HepG2 (cell line): ENCODE data around the gene ELP5. TPM values are rescaled to one million over a fixed set of nuclear protein-coding genes. Genes with fewer than 3 reads are reported as not detected.

Source experiments
- ATF7-NPFF ChIP-seq: sonication (generic); formaldehyde crosslinking; IDR thresholded peaks from 2 replicates; pipeline ENCODE4 v1.8.1; 2023; ENCODE audit warnings: mild to moderate bottlenecking, low read depth, missing genetic modification reagents, moderate library complexity
- ELF3 ChIP-seq: IDR thresholded peaks from 2 replicates; pipeline ENCODE4 v1.6.1; 2016; ENCODE audit warnings: missing genetic modification reagents, missing compliant biosample characterization
- ISL2 ChIP-seq: sonication (generic); formaldehyde crosslinking; IDR thresholded peaks from 2 replicates; pipeline ENCODE4 v1.5.0; 2020; ENCODE audit warnings: missing genetic modification reagents
- KLF12 ChIP-seq: sonication (generic); formaldehyde crosslinking; IDR thresholded peaks from 2 replicates; pipeline ENCODE4 v1.4.0; 2020; ENCODE audit warnings: missing genetic modification reagents, borderline replicate concordance
- NCOA2 ChIP-seq: sonication (generic); formaldehyde crosslinking; IDR thresholded peaks from 2 replicates; pipeline ENCODE4 v1.8.0; 2022; ENCODE audit warnings: inconsistent platforms
- NRL ChIP-seq: sonication (generic); formaldehyde crosslinking; IDR thresholded peaks from 2 replicates; pipeline ENCODE4 v1.5.0; 2020; ENCODE audit warnings: missing genetic modification reagents, mild to moderate bottlenecking, moderate library complexity, borderline replicate concordance
- PHF5A ChIP-seq: IDR thresholded peaks from one replicate; pipeline ENCODE4 v1.6.1; 2018; ENCODE audit warnings: low read depth, missing genetic modification reagents; ENCODE audit not compliant: unreplicated experiment
- RAD21 ChIP-seq: fragments of 450-650 bp; formaldehyde crosslinking; IDR thresholded peaks from 2 replicates; pipeline ENCODE4 v1.5.0; 2020; ENCODE audit warnings: mild to moderate bottlenecking
- SIN3A ChIP-seq: IDR thresholded peaks from 2 replicates; pipeline ENCODE4 v1.6.1; 2011; ENCODE audit warnings: low read depth, mild to moderate bottlenecking, control low read depth, low read length, borderline replicate concordance
- TEAD3 ChIP-seq: optimal IDR thresholded peaks from 2 replicates; pipeline ENCODE3; 2016; ENCODE audit warnings: borderline replicate concordance
- YEATS4 ChIP-seq: sonication (generic); formaldehyde crosslinking; IDR thresholded peaks from 2 replicates; pipeline ENCODE4 v1.4.0; 2020; ENCODE audit warnings: missing genetic modification reagents, borderline replicate concordance
- ZNF468 ChIP-seq: sonication (generic); formaldehyde crosslinking; IDR thresholded peaks from 2 replicates; pipeline ENCODE4 v1.8.0; 2022; ENCODE audit warnings: mild to moderate bottlenecking, moderate library complexity, missing genetic modification reagents
- ZNF614 ChIP-seq: IDR thresholded peaks from 2 replicates; pipeline ENCODE4 v1.6.1; 2018; ENCODE audit warnings: missing biosample characterization, missing genetic modification reagents, inconsistent platforms, borderline replicate concordance
- ZNF747 ChIP-seq: sonication (generic); formaldehyde crosslinking; IDR thresholded peaks from 2 replicates; pipeline ENCODE4 v1.8.1; 2023; ENCODE audit warnings: missing genetic modification reagents, mild to moderate bottlenecking, borderline replicate concordance
- polyA plus RNA-seq, 8 experiments: library from polyadenylated mRNA; depleted of rRNA in 3 of 8; stranded (reverse) in 7 of 8; unstranded in 1 of 8; fragments of >200 nt; fragmentation: Illumina TruSeq in 4 of 8; extraction: Trizol in 4 of 8; gene quantifications; 2 replicates each; pipeline versions ENCODE4 v1.2.1 to v1.2.3, GENCODE V29; 2011 to 2016; ENCODE audit warnings: low read depth in 4 of 8, missing spikeins in 1 of 8, mixed read lengths in 1 of 8; ENCODE audit not compliant: insufficient read depth in 1 of 8
- total RNA-seq, 5 experiments: library from RNA; depleted of rRNA; stranded (reverse); fragments of >200 nt; fragmentation: Illumina TruSeq; extraction: Trizol; gene quantifications; 2 replicates each; pipeline ENCODE4 v1.2.3, GENCODE V29; 2016; ENCODE audit warnings: low read depth in 1 of 5
- TF ChIP-seq, protein P1 (sequence below): sonication (generic); formaldehyde crosslinking; IDR thresholded peaks from 2 replicates; pipeline ENCODE4 v1.4.0; 2020; ENCODE audit warnings: mild to moderate bottlenecking, missing genetic modification reagents
- TF ChIP-seq, protein P2 (sequence below): sonication (generic); IDR thresholded peaks from 2 replicates; pipeline ENCODE4 v1.6.1; 2016; ENCODE audit warnings: low read depth, borderline replicate concordance
- TF ChIP-seq, protein P3 (sequence below): sonication (generic); formaldehyde crosslinking; IDR thresholded peaks from 2 replicates; pipeline ENCODE4 v1.4.0; 2020; ENCODE audit warnings: low read depth, mild to moderate bottlenecking, missing genetic modification reagents
- TF ChIP-seq, protein P4 (sequence below): sonication (generic); formaldehyde crosslinking; IDR thresholded peaks from 2 replicates; pipeline ENCODE4 v1.8.1; 2022; ENCODE audit warnings: low read depth, mild to moderate bottlenecking, missing genetic modification reagents
- TF ChIP-seq, protein P5 (sequence below): IDR thresholded peaks from 2 replicates; pipeline ENCODE4 v1.6.1; 2012; ENCODE audit warnings: inconsistent platforms
- TF ChIP-seq, protein P6 (sequence below): sonication (generic); formaldehyde crosslinking; IDR thresholded peaks from 2 replicates; pipeline ENCODE4 v1.5.0; 2020; ENCODE audit warnings: mild to moderate bottlenecking, missing genetic modification reagents, moderate library complexity
- TF ChIP-seq, protein P7 (sequence below): sonication (generic); formaldehyde crosslinking; IDR thresholded peaks from 2 replicates; pipeline ENCODE4 v1.4.0; 2020; ENCODE audit warnings: missing genetic modification reagents

Gene ELP5
- total and polyA plus RNA-seq, 2 of the 13 experiments (the other 11 are each of a cell fraction or from before 2014, with no cell fraction given): 67.6 to 69.8 TPM

DNA sequence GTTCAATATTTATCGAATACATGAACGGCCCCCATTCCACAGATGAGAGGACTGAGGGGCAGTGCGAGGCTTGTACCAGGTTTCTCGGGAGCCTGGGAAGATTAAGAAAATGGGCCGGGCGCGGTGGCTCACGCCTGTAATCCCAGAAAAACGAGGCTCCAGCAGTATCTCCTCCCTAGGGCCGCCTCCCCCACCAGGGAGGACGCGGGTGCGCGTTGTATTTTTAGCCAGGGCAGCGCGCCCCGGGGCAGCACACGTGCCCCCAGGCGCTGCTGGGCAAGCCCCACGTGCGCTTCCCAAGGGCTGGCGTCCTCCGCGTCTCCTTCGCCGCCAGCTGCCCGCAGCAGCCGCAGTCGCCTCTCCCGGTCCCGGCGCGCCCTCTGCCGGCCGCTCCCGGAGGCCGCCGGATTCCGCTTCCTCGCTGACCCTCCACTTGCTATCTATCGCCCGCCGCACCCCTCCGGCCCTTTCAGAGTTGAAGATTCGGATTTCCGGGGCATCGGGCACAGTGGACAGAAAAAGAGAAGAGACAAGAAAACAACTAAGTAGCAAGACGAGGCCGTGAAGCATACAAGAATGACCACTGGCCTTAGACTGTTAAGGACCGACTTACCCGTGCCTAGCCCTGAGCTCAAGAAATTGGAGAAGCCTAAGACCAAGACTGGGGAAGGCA lies 44.3 kb downstream of the ELP5 start (continued):
- TF ChIP-seq, protein P1, sequence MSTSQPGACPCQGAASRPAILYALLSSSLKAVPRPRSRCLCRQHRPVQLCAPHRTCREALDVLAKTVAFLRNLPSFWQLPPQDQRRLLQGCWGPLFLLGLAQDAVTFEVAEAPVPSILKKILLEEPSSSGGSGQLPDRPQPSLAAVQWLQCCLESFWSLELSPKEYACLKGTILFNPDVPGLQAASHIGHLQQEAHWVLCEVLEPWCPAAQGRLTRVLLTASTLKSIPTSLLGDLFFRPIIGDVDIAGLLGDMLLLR (CRISPR knock-in tag): peak; percentile 77
- TF ChIP-seq, protein P2, sequence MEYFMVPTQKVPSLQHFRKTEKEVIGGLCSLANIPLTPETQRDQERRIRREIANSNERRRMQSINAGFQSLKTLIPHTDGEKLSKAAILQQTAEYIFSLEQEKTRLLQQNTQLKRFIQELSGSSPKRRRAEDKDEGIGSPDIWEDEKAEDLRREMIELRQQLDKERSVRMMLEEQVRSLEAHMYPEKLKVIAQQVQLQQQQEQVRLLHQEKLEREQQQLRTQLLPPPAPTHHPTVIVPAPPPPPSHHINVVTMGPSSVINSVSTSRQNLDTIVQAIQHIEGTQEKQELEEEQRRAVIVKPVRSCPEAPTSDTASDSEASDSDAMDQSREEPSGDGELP: peak; percentile 77; the same call in 1 of the 2 replicates
- TF ChIP-seq NRL (CRISPR knock-in tag): 0 out of 2 replicates have a peak, but pooled peaks have one; percentile 42
- TF ChIP-seq, protein P3, sequence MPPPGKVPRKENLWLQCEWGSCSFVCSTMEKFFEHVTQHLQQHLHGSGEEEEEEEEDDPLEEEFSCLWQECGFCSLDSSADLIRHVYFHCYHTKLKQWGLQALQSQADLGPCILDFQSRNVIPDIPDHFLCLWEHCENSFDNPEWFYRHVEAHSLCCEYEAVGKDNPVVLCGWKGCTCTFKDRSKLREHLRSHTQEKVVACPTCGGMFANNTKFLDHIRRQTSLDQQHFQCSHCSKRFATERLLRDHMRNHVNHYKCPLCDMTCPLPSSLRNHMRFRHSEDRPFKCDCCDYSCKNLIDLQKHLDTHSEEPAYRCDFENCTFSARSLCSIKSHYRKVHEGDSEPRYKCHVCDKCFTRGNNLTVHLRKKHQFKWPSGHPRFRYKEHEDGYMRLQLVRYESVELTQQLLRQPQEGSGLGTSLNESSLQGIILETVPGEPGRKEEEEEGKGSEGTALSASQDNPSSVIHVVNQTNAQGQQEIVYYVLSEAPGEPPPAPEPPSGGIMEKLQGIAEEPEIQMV: 0 out of 2 replicates have a peak, but pooled peaks have one; percentile 69
- peak; percentile 65; the same call in 1 of the 2 replicates for TF ChIP-seq ATF7-NPFF
- no peak for TF ChIP-seq ZNF747
- TF ChIP-seq ISL2: peak; percentile 41; the same call in 1 of the 2 replicates
- TF ChIP-seq SIN3A: peak; percentile 63; the same call in 1 of the 2 replicates
- TF ChIP-seq, protein P4, sequence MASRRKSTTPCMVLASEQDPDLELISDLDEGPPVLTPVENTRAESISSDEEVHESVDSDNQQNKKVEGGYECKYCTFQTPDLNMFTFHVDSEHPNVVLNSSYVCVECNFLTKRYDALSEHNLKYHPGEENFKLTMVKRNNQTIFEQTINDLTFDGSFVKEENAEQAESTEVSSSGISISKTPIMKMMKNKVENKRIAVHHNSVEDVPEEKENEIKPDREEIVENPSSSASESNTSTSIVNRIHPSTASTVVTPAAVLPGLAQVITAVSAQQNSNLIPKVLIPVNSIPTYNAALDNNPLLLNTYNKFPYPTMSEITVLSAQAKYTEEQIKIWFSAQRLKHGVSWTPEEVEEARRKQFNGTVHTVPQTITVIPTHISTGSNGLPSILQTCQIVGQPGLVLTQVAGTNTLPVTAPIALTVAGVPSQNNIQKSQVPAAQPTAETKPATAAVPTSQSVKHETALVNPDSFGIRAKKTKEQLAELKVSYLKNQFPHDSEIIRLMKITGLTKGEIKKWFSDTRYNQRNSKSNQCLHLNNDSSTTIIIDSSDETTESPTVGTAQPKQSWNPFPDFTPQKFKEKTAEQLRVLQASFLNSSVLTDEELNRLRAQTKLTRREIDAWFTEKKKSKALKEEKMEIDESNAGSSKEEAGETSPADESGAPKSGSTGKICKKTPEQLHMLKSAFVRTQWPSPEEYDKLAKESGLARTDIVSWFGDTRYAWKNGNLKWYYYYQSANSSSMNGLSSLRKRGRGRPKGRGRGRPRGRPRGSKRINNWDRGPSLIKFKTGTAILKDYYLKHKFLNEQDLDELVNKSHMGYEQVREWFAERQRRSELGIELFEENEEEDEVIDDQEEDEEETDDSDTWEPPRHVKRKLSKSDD (CRISPR knock-in tag): peak; percentile 62; the same call in 1 of the 2 replicates
- TF ChIP-seq, protein P5, sequence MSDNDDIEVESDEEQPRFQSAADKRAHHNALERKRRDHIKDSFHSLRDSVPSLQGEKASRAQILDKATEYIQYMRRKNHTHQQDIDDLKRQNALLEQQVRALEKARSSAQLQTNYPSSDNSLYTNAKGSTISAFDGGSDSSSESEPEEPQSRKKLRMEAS: peak; percentile 96
- TF ChIP-seq TEAD3 (CRISPR knock-in tag): peak; percentile 65
- TF ChIP-seq, protein P6, sequence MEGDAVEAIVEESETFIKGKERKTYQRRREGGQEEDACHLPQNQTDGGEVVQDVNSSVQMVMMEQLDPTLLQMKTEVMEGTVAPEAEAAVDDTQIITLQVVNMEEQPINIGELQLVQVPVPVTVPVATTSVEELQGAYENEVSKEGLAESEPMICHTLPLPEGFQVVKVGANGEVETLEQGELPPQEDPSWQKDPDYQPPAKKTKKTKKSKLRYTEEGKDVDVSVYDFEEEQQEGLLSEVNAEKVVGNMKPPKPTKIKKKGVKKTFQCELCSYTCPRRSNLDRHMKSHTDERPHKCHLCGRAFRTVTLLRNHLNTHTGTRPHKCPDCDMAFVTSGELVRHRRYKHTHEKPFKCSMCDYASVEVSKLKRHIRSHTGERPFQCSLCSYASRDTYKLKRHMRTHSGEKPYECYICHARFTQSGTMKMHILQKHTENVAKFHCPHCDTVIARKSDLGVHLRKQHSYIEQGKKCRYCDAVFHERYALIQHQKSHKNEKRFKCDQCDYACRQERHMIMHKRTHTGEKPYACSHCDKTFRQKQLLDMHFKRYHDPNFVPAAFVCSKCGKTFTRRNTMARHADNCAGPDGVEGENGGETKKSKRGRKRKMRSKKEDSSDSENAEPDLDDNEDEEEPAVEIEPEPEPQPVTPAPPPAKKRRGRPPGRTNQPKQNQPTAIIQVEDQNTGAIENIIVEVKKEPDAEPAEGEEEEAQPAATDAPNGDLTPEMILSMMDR (CRISPR knock-in tag): peak; percentile 93
- TF ChIP-seq, protein P7, sequence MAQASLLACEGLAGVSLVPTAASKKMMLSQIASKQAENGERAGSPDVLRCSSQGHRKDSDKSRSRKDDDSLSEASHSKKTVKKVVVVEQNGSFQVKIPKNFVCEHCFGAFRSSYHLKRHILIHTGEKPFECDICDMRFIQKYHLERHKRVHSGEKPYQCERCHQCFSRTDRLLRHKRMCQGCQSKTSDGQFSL (CRISPR knock-in tag): no peak
- no peak for TF ChIP-seq NCOA2 (CRISPR knock-in tag)
- TF ChIP-seq KLF12: 0 out of 2 replicates have a peak, but pooled peaks have one; percentile 41
- peak; percentile 52; the same call in 1 of the 2 replicates for TF ChIP-seq ELF3 (CRISPR knock-in tag)
- peak; percentile 77; the same call in 1 of the 2 replicates for TF ChIP-seq YEATS4 (CRISPR knock-in tag)
- no peak for TF ChIP-seq PHF5A (CRISPR knock-in tag)
- 0 out of 2 replicates have a peak, but pooled peaks have one; percentile 30 for TF ChIP-seq ZNF468 (CRISPR knock-in tag)
- TF ChIP-seq ZNF614 (CRISPR knock-in tag): peak; percentile 68; the same call in 1 of the 2 replicates
- peak; percentile 99 for TF ChIP-seq RAD21 (CRISPR knock-in tag)
